Ovary (tissue), 9 donors: Measurements from ENCODE around the gene SEC23A. TPM values are rescaled to one million over a fixed set of nuclear protein-coding genes. Genes with fewer than 3 reads are reported as not detected.
A peak's percentile ranks its signal among the peaks of the same experiment; 100 is the strongest.
"Not testable (repeated sequence)": the region's sequence is repeated elsewhere in the genome, so short reads cannot be mapped to it uniquely, and the experiment has no call there.

ENCODE experiments used
- DNase-seq, 5 donors: peaks; one replicate each; pipeline ENCODE4 v3.0.0-alpha.2; 2019 to 2020
- H3K27ac ChIP-seq, 2 donors: fragments of 200-600 bp; one replicate each; pipeline versions ENCODE4 v1.5.1 to v1.8.0; 2019 to 2022
- H3K27me3 ChIP-seq: fragments of 200-600 bp; one replicate; pipeline ENCODE4 v1.8.0; 2022
- H3K36me3 ChIP-seq: fragments of 200-600 bp; sonication (generic); one replicate; pipeline ENCODE4 v1.5.1; 2019
- H3K4me1 ChIP-seq: one replicate; pipeline ENCODE4 v1.8.1; 2013; ENCODE audit warnings: mild to moderate bottlenecking, moderate library complexity; ENCODE audit not compliant: insufficient read depth
- H3K4me3 ChIP-seq: fragments of 200-600 bp; sonication (generic); one replicate; pipeline ENCODE4 v1.5.1; 2017
- H3K9me3 ChIP-seq, 2 donors: fragments of 200-600 bp in 1 of 2; sonication (generic) in 1 of 2; one replicate each; pipeline versions ENCODE4 v1.5.1 to v1.8.1; 2013 to 2019; ENCODE audit warnings: mild to moderate bottlenecking in 1 of 2, moderate library complexity in 1 of 2
- CTCF ChIP-seq, 3 donors: fragments of 450-650 bp in 2 of 3; fragments of 200-600 bp in 1 of 3; IDR thresholded peaks; one replicate each; pipeline versions ENCODE4 v1.5.1 to v1.8.0; 2016 to 2022; ENCODE audit warnings: antibody characterized with exemption in 3 of 3, mild to moderate bottlenecking in 1 of 3
- EP300 ChIP-seq: sonication (generic); formaldehyde crosslinking; IDR thresholded peaks from one replicate; pipeline ENCODE4 v1.6.1; 2017; ENCODE audit warnings: antibody characterized with exemption
- POLR2A ChIP-seq: fragments of 450-650 bp; IDR thresholded peaks from one replicate; pipeline ENCODE4 v1.6.1; 2017; ENCODE audit warnings: antibody characterized with exemption, mild to moderate bottlenecking, moderate library complexity
- WGBS, 3 donors: extraction: QIAGEN DNeasy Blood & Tissue Kit in 1 of 3; methylation state at CpG; one replicate each; pipeline versions ENCODE4 v1.1.5 to v1.1.7; 2013 to 2017; 5-methylcytosine and 5-hydroxymethylcytosine counted together
- intact Hi-C, 4 donors: fragments of 100-400 bp; cut with DNase I; formaldehyde crosslinking; loops; one replicate each; pipeline versions ENCODE4 v1.11.0 to v1.15.1; 2022 to 2023
- polyA plus RNA-seq, 2 donors: library from polyadenylated mRNA; stranded (reverse); fragments of 200-250 nt in 1 of 2; fragments of 350-450 nt in 1 of 2; fragmentation: Illumina TruSeq in 1 of 2; extraction: RNeasy Lipid Tissue Mini Kit (QIAGEN cat#74804) in 1 of 2; gene quantifications; one replicate each; pipeline ENCODE4 v1.2.3, GENCODE V29; 2013 to 2014
- total RNA-seq, 7 donors: library from RNA; depleted of rRNA in 2 of 7; stranded (reverse); fragments of >200 nt in 2 of 7; fragmentation: NEBNext Ultra II Directional in 3 of 7; extraction: Animal tissue kit (Norgen Biotek cat#: 25700) in 3 of 7; gene quantifications; one replicate each; pipeline versions ENCODE4 v1.1.0 to v1.2.4, GENCODE V29; 2016 to 2023
- donor health status: DM: no; HTN: no; CAD: no; lungs with moderate emphysema.
- donor health status: DM: no; HTN: no; CAD: no.
- donor health status: Bipolar disorder and iron deficiency.
- donor health status: DM: yes; HTN: yes; CAD: no.
- donor health status: DM: no; HTN: no; CAD: no.
- donor health status: DM: yes; HTN: yes; CAD: no.

SEC23A gene
- total and polyA plus RNA-seq, 9 donors = 28.5 to 93.2 (median 81.9) TPM

- no peaks in the 10 kb centered on the region for H3K36me3 ChIP-seq
- TF ChIP-seq POLR2A = no peak
- no peak for TF ChIP-seq EP300
- no peak for TF ChIP-seq CTCF (IDR thresholded peaks at IDR 0.05)
- DNase-seq = no peak
- no peaks in the 10 kb centered on the region for H3K9me3 ChIP-seq
- no peaks in the 10 kb centered on the region for H3K27me3 ChIP-seq
- H3K4me1 ChIP-seq = no peaks in the 10 kb centered on the region
- intact Hi-C loops = no loop called here
- no peak overlapping the region for H3K4me3 ChIP-seq
- 65 to 76% (median 71%) methylated on average over 4 of the region's 4 CpGs for WGBS, 3 donors
- H3K27ac ChIP-seq = no peak overlapping the region
Observed at GRCh38 chr14:39016733-39017095, 86.3 kb downstream of the SEC23A start.

GRCh38 chr14:39015964-39016577, 87.0 kb downstream of the SEC23A start:
- H3K27me3 ChIP-seq = no peaks in the 10 kb centered on the region
- no peak overlapping the region for H3K4me3 ChIP-seq
- WGBS, 3 donors = 79 to 90% (median 84%) methylated on average over 3 of the region's 3 CpGs
- no peak for TF ChIP-seq EP300
- TF ChIP-seq POLR2A = no peak
- TF ChIP-seq CTCF (IDR thresholded peaks at IDR 0.05) = no peak
- no peak overlapping the region for H3K27ac ChIP-seq
- H3K4me1 ChIP-seq = no peaks in the 10 kb centered on the region
- H3K36me3 ChIP-seq = no peaks in the 10 kb centered on the region
- H3K9me3 ChIP-seq = no peaks in the 10 kb centered on the region
- no peak for DNase-seq
- intact Hi-C loops = no loop called here

GRCh38 chr14:39015360-39015961, 87.6 kb downstream of the SEC23A start:
- WGBS, 3 donors = 26 to 38% (median 27%) methylated on average over 5 of the region's 5 CpGs
- intact Hi-C loops = no loop called here
- H3K27ac ChIP-seq = no peak overlapping the region
- TF ChIP-seq EP300 (no peak), POLR2A (no peak), CTCF (IDR thresholded peaks at IDR 0.05) (peak in 2 of 3 donors; percentile 19 to 39)
- H3K4me1 ChIP-seq = no peaks in the 10 kb centered on the region
- H3K9me3 ChIP-seq = no peaks in the 10 kb centered on the region
- no peak overlapping the region for H3K4me3 ChIP-seq
- DNase-seq = no peak
- no peaks in the 10 kb centered on the region for H3K27me3 ChIP-seq
- H3K36me3 ChIP-seq = no peaks in the 10 kb centered on the region

GRCh38 chr14:39014460-39014859, 88.6 kb downstream of the SEC23A start:
- H3K27me3 ChIP-seq = no peaks in the 10 kb centered on the region
- intact Hi-C loops = no loop called here
- DNase-seq = no peak
- H3K36me3 ChIP-seq = no peaks in the 10 kb centered on the region
- 78 to 86% (median 82%) methylated on average over 1 of the region's 1 CpG for WGBS, 3 donors
- H3K9me3 ChIP-seq = no peaks in the 10 kb centered on the region
- no peaks in the 10 kb centered on the region for H3K4me1 ChIP-seq
- no peak overlapping the region for H3K27ac ChIP-seq
- TF ChIP-seq EP300 (no peak), CTCF (IDR thresholded peaks at IDR 0.05) (no peak), POLR2A (no peak)
- no peak overlapping the region for H3K4me3 ChIP-seq

GRCh38 chr14:39008965-39009364, 94.1 kb downstream of the SEC23A start:
- H3K27ac ChIP-seq, H3K27me3 ChIP-seq, H3K36me3 ChIP-seq, H3K4me3 ChIP-seq, DNase-seq, H3K4me1 ChIP-seq, intact Hi-C loops, H3K9me3 ChIP-seq: not testable (repeated sequence)
- WGBS, 3 donors = 52 to 66% (median 56%) methylated on average over 1 of the region's 1 CpG
